CD4-positive, alpha-beta T cell treated with Interleukin-2 at 100 ng/mL for 4 hours (primary cell): Measurements from ENCODE around the gene FOXA3.
"Not testable (repeated sequence)": the region's sequence is repeated elsewhere in the genome, so short reads cannot be mapped to it uniquely, and the experiment has no call there.

Source experiments
- DNase-seq: peaks from one replicate; pipeline ENCODE4 v3.0.0-alpha.2; 2020; ENCODE audit warnings: low spot score

FOXA3 gene

GRCh38 chr19:45828523-45828922, 35.6 kb upstream of the FOXA3 start:
- no peak for DNase-seq

GRCh38 chr19:45828945-45829344, 35.2 kb upstream of the FOXA3 start:
- no peak for DNase-seq

- no peak for DNase-seq
These were observed 29.2 kb upstream of the FOXA3 start for GRCh38 chr19:45834970-45835369.

GRCh38 chr19:45842198-45842597, 21.9 kb upstream of the FOXA3 start:
- DNase-seq: no peak

- no peak for DNase-seq
These were observed 16.5 kb upstream of the FOXA3 start for GRCh38 chr19:45847663-45848062.

GRCh38 chr19:45848922-45849321, 15.2 kb upstream of the FOXA3 start:
- no peak for DNase-seq

- no peak for DNase-seq
These were observed 11.9 kb upstream of the FOXA3 start for GRCh38 chr19:45852145-45852750.

- DNase-seq: no peak
These were observed 11.1 kb upstream of the FOXA3 start for GRCh38 chr19:45852983-45853382.

- no peak for DNase-seq
These were observed 9.9 kb upstream of the FOXA3 start for GRCh38 chr19:45854167-45854778.

GRCh38 chr19:45860359-45861259, 3.5 kb upstream of the FOXA3 start:
- no peak for DNase-seq

GRCh38 chr19:45862271-45862563, 1.9 kb upstream of the FOXA3 start:
- no peak for DNase-seq

- peak; percentile 99 for DNase-seq
These were observed 1.4 kb upstream of the FOXA3 start, which contains the start of gene SYMPK for GRCh38 chr19:45862564-45863334. SYMPK (minus strand) TSS chr19:45863147; CDS start chr19:45854495, 8,652 bp downstream.

GRCh38 chr19:45863335-45863839, 739 bp upstream of the FOXA3 start:
- DNase-seq: no peak

- DNase-seq: no peak
These were observed 530 bp downstream of the FOXA3 start for GRCh38 chr19:45864629-45865082.

GRCh38 chr19:45865269-45865948, 1.3 kb downstream of the FOXA3 start:
- DNase-seq: no peak

GRCh38 chr19:45866400-45867176, 2.5 kb downstream of the FOXA3 start:
- DNase-seq: no peak

GRCh38 chr19:45867241-45867640, 3.1 kb downstream of the FOXA3 start:
- not testable (repeated sequence) for DNase-seq

GRCh38 chr19:45870798-45871197, 6.7 kb downstream of the FOXA3 start:
- no peak for DNase-seq

- no peak for DNase-seq
These were observed 8.2 kb downstream of the FOXA3 start for GRCh38 chr19:45872095-45872919.
